ENCODE data around the gene BSPRY. TPM values are rescaled to one million over a fixed set of nuclear protein-coding genes. Genes with fewer than 3 reads are reported as not detected.

The BSPRY gene
- total and polyA plus RNA-seq, 2 of the 13 experiments (the other 11 are each of a cell fraction or from before 2014, with no cell fraction given): 0.09 to 0.26 TPM

DNA sequence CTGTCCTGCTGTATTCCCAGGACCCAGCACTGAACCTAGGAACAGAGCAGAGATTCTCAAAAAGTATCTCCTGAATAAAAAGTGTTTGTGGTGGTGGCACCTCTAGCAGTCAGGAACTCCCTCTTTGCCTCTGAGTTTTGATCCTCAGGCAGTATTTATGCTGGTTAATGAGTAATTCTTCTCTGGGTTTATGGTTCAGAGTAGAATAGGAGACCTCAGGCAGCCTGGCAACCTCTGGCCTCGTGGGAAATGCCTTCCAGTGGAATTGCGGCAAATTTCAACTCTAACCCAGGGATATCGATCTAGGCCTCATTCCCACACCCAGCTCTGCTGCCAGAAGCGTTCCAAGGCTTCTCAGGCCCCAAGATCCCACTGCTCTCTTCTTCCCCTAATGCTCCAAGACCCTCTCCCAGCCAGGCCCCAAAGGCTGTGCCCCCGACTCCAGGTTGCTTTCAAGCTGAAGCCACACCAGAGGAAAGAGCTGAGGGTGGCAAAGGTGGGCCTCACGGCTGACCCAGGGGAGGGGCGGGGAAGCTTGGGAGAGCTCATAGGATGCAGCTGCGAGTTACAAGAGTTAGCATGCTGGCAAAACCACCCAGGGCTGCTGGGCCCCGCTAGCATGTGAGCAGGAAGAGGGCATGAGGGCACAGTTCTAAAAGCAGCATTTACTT lies 38.4 kb downstream of the BSPRY start (continued):
- TF ChIP-seq, protein P1, sequence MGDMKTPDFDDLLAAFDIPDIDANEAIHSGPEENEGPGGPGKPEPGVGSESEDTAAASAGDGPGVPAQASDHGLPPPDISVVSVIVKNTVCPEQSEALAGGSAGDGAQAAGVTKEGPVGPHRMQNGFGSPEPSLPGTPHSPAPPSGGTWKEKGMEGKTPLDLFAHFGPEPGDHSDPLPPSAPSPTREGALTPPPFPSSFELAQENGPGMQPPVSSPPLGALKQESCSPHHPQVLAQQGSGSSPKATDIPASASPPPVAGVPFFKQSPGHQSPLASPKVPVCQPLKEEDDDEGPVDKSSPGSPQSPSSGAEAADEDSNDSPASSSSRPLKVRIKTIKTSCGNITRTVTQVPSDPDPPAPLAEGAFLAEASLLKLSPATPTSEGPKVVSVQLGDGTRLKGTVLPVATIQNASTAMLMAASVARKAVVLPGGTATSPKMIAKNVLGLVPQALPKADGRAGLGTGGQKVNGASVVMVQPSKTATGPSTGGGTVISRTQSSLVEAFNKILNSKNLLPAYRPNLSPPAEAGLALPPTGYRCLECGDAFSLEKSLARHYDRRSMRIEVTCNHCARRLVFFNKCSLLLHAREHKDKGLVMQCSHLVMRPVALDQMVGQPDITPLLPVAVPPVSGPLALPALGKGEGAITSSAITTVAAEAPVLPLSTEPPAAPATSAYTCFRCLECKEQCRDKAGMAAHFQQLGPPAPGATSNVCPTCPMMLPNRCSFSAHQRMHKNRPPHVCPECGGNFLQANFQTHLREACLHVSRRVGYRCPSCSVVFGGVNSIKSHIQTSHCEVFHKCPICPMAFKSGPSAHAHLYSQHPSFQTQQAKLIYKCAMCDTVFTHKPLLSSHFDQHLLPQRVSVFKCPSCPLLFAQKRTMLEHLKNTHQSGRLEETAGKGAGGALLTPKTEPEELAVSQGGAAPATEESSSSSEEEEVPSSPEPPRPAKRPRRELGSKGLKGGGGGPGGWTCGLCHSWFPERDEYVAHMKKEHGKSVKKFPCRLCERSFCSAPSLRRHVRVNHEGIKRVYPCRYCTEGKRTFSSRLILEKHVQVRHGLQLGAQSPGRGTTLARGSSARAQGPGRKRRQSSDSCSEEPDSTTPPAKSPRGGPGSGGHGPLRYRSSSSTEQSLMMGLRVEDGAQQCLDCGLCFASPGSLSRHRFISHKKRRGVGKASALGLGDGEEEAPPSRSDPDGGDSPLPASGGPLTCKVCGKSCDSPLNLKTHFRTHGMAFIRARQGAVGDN (CRISPR knock-in tag; IDR thresholded peaks at IDR 0.05): peak; percentile 99
- TF ChIP-seq ZFX (CRISPR knock-in tag; IDR thresholded peaks at IDR 0.05; ENCODE audit: low read depth) (peak; percentile 92), ZNF33B (CRISPR knock-in tag; IDR thresholded peaks at IDR 0.05) (no peak), KDM5B (CRISPR knock-in tag; IDR thresholded peaks at IDR 0.05; ENCODE audit: borderline replicate concordance) (peak; percentile 57; the same call in 1 of the 2 replicates), ISX (CRISPR knock-in tag; conservative IDR thresholded peaks at IDR 0.05) (no peak), CBX1 (IDR thresholded peaks at IDR 0.05; ENCODE audit: low read depth) (no peak), SRSF1 (optimal IDR thresholded peaks at IDR 0.05; ENCODE audit: low read depth, low read length) (no peak), TCF7 (IDR thresholded peaks at IDR 0.05; ENCODE audit: low read depth) (no peak), ZNF577 (CRISPR knock-in tag; IDR thresholded peaks at IDR 0.05; ENCODE audit: borderline replicate concordance, low read depth) (no peak)
- TF ChIP-seq, protein P2, sequence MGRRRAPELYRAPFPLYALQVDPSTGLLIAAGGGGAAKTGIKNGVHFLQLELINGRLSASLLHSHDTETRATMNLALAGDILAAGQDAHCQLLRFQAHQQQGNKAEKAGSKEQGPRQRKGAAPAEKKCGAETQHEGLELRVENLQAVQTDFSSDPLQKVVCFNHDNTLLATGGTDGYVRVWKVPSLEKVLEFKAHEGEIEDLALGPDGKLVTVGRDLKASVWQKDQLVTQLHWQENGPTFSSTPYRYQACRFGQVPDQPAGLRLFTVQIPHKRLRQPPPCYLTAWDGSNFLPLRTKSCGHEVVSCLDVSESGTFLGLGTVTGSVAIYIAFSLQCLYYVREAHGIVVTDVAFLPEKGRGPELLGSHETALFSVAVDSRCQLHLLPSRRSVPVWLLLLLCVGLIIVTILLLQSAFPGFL (CRISPR knock-in tag; IDR thresholded peaks at IDR 0.05): no peak
- TF ChIP-seq, protein P3, sequence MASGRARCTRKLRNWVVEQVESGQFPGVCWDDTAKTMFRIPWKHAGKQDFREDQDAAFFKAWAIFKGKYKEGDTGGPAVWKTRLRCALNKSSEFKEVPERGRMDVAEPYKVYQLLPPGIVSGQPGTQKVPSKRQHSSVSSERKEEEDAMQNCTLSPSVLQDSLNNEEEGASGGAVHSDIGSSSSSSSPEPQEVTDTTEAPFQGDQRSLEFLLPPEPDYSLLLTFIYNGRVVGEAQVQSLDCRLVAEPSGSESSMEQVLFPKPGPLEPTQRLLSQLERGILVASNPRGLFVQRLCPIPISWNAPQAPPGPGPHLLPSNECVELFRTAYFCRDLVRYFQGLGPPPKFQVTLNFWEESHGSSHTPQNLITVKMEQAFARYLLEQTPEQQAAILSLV (CRISPR knock-in tag; IDR thresholded peaks at IDR 0.05; ENCODE audit: borderline replicate concordance): peak; percentile 20; the same call in 1 of the 2 replicates
- TF ChIP-seq, protein P4, sequence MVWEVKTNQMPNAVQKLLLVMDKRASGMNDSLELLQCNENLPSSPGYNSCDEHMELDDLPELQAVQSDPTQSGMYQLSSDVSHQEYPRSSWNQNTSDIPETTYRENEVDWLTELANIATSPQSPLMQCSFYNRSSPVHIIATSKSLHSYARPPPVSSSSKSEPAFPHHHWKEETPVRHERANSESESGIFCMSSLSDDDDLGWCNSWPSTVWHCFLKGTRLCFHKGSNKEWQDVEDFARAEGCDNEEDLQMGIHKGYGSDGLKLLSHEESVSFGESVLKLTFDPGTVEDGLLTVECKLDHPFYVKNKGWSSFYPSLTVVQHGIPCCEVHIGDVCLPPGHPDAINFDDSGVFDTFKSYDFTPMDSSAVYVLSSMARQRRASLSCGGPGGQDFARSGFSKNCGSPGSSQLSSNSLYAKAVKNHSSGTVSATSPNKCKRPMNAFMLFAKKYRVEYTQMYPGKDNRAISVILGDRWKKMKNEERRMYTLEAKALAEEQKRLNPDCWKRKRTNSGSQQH (CRISPR knock-in tag; IDR thresholded peaks at IDR 0.05; ENCODE audit: low read depth): peak; percentile 22; the same call in 1 of the 2 replicates
- TF ChIP-seq, protein P5, sequence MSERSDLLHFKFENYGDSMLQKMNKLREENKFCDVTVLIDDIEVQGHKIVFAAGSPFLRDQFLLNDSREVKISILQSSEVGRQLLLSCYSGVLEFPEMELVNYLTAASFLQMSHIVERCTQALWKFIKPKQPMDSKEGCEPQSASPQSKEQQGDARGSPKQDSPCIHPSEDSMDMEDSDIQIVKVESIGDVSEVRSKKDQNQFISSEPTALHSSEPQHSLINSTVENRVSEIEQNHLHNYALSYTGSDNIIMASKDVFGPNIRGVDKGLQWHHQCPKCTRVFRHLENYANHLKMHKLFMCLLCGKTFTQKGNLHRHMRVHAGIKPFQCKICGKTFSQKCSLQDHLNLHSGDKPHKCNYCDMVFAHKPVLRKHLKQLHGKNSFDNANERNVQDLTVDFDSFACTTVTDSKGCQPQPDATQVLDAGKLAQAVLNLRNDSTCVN (CRISPR knock-in tag; IDR thresholded peaks at IDR 0.05; ENCODE audit: borderline replicate concordance): no peak
- TF ChIP-seq, protein P6, sequence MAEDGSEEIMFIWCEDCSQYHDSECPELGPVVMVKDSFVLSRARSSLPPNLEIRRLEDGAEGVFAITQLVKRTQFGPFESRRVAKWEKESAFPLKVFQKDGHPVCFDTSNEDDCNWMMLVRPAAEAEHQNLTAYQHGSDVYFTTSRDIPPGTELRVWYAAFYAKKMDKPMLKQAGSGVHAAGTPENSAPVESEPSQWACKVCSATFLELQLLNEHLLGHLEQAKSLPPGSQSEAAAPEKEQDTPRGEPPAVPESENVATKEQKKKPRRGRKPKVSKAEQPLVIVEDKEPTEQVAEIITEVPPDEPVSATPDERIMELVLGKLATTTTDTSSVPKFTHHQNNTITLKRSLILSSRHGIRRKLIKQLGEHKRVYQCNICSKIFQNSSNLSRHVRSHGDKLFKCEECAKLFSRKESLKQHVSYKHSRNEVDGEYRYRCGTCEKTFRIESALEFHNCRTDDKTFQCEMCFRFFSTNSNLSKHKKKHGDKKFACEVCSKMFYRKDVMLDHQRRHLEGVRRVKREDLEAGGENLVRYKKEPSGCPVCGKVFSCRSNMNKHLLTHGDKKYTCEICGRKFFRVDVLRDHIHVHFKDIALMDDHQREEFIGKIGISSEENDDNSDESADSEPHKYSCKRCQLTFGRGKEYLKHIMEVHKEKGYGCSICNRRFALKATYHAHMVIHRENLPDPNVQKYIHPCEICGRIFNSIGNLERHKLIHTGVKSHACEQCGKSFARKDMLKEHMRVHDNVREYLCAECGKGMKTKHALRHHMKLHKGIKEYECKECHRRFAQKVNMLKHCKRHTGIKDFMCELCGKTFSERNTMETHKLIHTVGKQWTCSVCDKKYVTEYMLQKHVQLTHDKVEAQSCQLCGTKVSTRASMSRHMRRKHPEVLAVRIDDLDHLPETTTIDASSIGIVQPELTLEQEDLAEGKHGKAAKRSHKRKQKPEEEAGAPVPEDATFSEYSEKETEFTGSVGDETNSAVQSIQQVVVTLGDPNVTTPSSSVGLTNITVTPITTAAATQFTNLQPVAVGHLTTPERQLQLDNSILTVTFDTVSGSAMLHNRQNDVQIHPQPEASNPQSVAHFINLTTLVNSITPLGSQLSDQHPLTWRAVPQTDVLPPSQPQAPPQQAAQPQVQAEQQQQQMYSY (CRISPR knock-in tag; IDR thresholded peaks at IDR 0.05): no peak
